Astrocyte (in vitro differentiated cells and primary cell): ENCODE measurements around the gene HIPK2.

Source experiments
- CTCF ChIP-seq: IDR thresholded peaks from 2 replicates; pipeline ENCODE4 v1.5.1; 2011; ENCODE audit warnings: low read depth, mild to moderate bottlenecking, inconsistent platforms, low read length, moderate library complexity; ENCODE audit not compliant: insufficient read depth
- EZH2 ChIP-seq: IDR thresholded peaks from 2 replicates; pipeline ENCODE4 v1.6.1; 2012; ENCODE audit warnings: mild to moderate bottlenecking, low read length, inconsistent platforms; ENCODE audit not compliant: insufficient read depth

DNA sequence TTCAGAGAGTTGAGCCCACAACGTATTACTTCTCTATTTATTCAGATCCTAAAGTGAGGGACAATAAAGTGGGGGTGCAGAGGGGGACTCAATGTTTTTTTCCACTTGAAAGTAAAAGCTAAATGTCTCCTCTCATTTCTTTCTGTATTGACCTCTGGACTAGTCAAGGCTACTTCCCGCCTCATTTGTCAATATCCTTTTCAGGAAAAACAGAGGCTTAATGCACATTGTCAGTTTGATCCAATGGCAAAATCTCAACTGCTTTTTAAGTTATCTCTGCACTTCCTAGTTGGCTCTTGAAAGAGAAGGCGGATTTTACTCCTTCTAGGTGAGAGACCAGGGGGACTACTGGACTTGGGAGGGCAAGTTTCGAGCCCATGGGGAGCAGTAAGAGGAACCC, 56.4 kb downstream of the HIPK2 start:
- TF ChIP-seq CTCF = no peak
- TF ChIP-seq EZH2 = no peak
